Activated effector memory CD4-positive, alpha-beta T cell treated with anti-CD3 and anti-CD28 coated beads, Interleukin-2, amount 50 U/mL, for 16 hours (primary cell): ENCODE results near the gene UBE2E1.
A peak's percentile ranks its signal among the peaks of the same experiment; 100 is the strongest.

Experiments used
- DNase-seq: peaks from one replicate; pipeline ENCODE4 v3.0.0-alpha.2; 2020

Gene UBE2E1

DNA sequence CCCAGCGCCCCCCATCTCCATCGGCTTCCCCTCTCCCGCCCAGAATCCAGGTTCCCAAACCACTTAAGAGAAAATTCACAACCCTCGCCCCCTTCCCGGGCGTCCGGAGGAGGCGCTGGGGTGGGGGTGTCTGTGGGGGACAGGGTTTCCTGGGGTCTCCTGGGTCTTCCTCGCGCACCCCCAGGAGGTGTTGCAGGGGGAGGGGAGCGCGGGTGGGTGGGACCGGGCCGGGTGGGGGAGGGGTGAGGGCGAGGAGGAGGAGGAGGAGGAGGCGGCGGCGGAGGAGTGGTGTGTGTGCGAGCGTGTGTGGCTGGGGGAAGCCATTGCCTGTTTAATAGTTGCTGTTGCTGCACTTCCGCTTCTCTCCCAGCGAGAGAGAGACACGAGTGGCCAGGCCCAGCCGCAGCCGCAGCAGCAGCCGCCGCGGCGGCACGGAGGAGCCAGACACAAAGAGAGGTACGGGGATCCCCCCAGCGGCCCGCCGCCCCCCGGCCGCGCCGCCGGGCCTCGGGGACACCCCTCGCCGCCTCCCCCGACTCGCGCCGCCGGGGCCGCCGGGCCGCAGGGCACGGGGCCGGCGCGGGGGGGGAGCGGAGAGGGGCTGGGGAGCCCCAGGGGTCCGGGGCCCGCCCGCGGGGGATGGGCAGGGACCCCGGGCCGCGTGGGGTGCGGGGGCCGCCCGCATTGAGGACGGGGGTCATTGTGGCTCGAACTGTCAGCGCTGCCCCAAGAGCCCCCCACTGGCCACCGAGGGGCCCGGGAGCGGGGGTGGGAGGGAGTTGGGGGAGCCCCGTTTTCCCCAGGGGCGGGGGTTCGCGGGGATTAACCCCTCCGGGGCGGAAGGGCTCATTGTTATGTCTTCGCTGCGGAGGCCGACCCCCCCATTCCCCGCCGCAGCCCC lies at the start of gene UBE2E1:
TSS of gene UBE2E1 (plus strand) at position 323 of the 901 bp plus-strand sequence. CDS start 1,315 bp downstream, outside the sequence.
- peak; percentile 88 for DNase-seq

DNA sequence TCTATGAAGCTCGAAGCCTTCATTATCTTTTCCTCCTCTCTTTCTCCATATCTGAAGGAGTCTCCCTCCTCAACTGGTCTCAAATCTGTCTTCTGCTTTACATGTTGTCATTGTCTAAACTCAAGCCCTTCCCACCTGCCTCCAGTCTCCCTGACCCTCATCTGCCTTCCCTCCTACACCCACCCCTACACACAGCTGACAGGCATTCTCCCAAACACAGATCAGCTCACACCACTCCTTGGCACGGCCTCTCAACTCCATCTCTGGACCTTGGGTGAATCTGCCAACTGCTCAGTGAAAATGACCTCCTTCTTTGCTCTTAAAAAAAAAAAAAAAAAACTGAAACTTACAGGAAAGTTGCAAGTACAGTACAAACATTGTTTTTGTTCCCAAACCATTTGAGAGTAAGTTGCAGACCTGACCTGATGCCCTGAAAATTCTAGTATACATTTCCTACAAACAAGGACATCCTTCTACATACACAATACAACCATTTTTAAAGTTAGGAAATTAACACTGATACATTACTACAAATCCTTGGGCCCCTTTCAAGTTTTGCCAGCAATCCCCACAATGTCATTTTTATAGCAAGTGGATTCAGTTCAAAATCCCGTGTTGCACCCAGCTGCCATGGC lies 49.4 kb upstream of the UBE2E1 start:
- DNase-seq, result no peak

DNA sequence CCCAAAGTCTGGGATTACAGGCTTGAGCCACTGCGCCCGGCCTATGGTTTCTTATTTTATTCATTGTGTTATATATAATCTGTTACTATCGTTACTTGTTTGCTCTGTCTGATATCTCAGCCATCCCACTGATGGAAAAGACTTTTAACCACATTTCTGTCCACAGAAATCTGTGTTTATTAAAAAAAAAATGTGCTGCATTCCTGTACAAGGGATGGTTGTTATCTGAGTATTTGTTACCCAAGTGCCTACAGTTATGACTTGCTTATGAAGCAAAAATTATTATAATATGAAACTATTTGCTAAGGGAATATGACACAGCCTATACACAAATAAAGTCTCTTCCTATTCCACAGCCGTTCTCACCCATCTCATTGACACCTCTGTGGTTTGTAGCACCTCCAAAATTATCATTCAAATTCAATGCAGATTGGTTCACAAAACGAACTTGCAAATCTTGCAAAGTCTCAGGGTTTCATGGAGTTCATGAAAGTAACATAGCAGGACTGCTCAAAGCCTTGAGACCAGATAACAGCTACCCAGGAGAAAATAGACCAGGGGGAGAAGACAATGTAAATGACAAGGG lies 47.4 kb upstream of the UBE2E1 start:
- no peak for DNase-seq

DNA sequence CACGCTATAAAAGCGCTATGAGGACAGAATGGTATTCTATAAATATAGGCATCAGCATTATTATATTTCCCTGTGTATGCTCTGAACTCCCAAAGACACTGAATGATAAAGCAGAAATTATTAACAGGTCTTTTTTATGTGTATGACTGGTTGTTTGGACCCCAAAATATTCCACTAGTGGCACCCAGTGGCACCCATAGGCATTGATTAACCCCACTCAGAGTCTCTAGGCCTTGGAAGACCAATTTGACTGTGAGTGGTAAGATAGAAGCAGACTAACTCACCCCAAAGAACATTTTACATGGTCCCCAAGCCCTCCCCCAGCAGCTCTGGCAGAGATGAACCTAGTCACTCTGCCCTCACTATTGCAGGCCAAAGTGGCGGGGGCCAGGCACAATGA lies 45.4 kb upstream of the UBE2E1 start:
- no peak for DNase-seq

DNA sequence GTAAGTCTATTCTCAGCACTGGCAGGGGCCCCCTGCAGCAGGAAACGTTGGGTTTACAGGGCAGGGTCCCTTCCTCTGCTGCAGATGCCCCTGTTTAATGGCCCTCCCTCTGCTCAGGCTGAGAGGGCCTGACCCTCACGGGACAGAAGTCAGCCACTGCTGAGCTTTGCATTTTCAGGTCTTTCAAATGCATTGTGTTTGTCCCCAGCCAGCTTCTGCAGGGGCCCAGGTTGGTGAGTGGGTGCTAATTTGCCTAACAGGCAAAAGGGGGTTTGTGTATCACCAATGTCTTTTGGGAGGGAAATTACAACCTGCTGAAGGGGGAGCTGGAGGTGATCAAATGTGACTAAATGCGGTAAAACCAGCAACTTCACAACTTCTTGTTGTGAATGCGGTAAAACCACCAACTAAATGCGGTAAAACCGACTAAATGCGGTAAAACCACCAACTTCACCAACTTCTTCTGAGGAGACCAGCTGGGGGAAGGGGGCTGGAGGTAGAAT lies 44.8 kb upstream of the UBE2E1 start:
- DNase-seq, result no peak

- DNase-seq, result no peak
Observed at GRCh38 chr3:23761440-23761896, 44.3 kb upstream of the UBE2E1 start.

DNA sequence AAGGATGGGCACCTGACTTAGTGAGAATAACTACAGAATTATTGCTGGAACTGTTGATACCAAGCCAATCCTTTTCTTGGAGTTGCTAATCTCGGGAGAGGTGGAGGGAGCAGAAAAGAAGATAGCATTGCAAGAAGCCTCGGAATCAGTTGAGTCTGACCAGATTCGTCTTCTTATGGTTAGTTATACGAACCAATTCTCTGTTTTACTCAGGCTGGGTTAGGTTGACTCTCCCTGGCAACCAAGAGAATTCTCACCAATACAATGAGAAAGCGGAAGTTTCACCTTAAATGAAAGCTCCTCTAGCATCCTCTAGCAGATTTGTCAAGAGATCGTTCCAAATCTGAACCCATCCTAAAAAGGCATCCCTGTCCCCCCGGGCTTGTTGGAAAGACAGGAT lies 43.5 kb upstream of the UBE2E1 start:
- DNase-seq, result no peak

GRCh38 chr3:23762759-23763477 lies 42.8 kb upstream of the UBE2E1 start:
- DNase-seq, result no peak

DNA sequence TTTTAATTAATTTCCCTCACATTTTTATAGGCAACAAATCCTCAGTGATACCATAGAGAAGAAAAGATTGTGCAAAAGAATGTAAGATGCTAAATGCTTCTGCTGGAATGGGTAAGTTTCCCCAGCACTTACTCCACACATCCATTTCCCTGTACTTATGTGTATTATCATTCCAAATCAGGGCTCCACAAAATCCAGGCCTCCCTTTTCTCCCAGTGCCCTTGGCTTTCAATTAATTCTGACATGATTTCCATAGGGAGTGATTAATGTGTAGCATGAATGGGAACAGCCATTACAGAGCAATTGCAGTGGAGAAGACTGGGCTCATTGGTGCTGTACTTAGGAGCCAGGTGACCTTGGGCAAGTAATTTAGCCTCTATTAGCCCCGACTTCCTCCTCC lies 41.3 kb upstream of the UBE2E1 start:
- no peak for DNase-seq

DNA sequence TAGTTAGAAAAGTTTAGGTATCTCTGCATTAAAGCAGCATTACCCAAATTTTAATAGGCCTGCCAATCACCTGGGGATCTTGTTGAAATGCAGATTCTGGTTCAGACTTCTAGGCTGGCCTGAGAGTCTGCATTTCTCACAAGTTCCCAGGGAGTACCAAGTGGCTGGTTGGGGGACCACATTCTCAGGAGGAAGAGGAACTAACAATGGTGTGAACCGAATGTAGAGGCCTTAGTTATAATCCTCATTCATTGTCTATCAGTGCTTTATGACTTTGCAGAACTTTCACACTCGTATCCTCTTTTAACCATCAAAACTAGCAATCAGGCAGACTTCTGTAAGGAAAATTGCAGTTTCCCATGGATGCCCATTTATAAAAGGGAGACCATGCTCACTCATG lies 38.2 kb upstream of the UBE2E1 start:
- DNase-seq, result no peak

GRCh38 chr3:23775254-23775909 lies 30.4 kb upstream of the UBE2E1 start:
- DNase-seq, result no peak

- no peak for DNase-seq
Observed at GRCh38 chr3:23776352-23776891, 29.3 kb upstream of the UBE2E1 start.

DNA sequence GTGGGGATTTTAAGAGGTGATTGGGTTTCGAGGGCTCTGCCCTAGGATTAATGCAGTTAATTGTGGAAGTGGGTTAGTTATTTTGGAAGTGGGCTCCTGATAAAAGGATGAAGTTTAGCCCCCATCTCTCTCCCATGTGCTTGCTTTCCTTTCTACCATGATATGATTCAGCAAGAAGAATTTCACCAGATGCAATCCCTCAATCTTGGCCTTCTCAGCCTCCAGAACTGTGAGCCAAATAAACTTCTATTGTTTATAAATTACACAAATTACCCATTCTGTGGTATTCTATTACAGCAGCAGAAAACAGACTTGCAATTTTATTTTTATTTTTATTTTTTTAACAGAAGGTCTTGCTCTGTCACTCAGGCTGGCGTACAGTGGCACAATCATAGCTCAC lies 27.3 kb upstream of the UBE2E1 start:
- no peak for DNase-seq

- DNase-seq, result no peak
Observed at GRCh38 chr3:23779841-23780240, 25.9 kb upstream of the UBE2E1 start.

DNA sequence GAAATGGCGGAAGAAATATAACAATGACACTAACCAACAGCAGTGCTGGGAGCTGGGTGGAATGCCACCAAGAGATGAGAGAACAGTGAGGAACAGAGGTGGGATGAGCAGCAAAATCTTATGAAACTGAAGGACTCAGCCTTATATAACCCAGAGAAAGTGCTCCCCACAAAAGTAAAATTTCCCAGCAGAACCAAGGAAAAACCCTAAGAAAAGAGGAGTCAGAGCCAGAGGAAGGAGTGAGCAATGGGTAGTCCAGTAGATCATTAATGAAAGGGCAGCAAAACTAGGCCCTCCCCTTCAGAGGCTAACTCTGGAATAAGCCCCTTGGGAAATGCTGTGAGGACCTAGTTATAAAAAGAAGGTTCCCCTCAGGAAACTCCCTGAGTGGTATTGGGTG lies 24.7 kb upstream of the UBE2E1 start:
- DNase-seq, result no peak

DNA sequence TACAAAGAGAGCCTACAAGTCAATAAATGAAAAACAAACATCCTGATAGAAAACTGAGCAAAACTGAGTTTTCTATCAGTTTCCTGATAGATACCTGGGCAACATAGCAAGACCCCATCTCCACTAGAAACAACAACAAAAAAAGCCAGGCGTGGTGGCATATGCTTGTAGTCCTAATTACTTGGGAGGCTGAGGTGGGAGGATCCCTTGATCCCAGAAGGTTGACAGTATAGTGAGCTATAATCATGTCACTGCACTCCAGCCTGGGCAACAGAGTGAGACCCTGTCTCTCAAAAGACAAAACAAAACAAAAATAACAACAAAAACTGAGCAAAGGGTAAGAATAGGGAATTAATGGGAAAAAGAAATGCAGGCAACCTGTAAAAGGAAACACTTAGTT lies 23.9 kb upstream of the UBE2E1 start:
- DNase-seq, result no peak

DNA sequence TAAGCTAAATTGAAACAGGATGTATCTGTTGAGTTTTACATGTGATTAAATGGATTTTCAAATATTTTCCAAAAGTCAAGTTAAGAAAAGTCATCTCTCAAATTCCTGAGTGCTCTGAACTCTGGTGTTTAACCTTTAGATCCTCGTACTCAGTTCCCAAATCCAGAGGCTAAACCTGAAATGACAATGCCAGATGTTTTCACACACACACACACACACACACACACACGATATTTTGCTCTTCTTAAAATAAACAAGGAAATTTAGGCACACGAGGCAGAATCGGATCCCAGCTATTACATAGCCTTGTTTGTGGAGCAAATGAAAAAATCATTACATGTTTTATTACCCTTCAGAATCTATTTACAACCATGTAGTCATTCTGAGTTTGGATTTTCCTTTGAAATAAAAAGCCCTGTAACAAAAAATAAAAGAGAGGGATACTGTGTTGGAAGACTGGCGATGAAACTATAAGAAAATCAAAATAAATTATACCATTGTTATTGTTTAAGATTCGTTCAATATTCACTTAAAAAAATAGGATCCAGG lies 20.6 kb upstream of the UBE2E1 start:
- no peak for DNase-seq

GRCh38 chr3:23785882-23786281 lies 19.9 kb upstream of the UBE2E1 start:
- DNase-seq, result no peak

- DNase-seq, result no peak
Observed at GRCh38 chr3:23791678-23792077, 14.1 kb upstream of the UBE2E1 start.

GRCh38 chr3:23793528-23794134 lies 12.1 kb upstream of the UBE2E1 start:
- DNase-seq, result no peak

DNA sequence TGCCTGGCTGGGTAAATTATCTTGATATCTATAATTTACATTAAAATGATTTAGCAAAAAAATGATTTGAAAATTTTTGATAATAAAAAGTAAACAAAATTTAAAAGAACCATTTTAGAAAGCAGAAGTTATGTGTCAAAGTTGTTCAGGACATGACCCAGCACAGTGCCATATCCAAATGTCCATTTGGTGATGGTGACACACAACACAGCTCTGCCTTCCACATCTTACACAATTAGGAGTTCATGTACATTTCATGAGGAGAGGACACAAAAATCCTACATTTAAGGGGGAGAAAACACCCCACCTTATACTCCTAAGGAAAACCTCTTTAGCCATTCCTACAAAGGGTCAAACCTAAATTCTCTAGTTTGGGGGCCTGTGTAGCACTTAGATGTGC lies 10.7 kb upstream of the UBE2E1 start:
- no peak for DNase-seq
